Uterus (tissue), 4 donors: Measurements from ENCODE around the gene H6PD. TPM values are rescaled to one million over a fixed set of nuclear protein-coding genes. Genes with fewer than 3 reads are reported as not detected.

ENCODE experiments used
- DNase-seq, 2 donors: peaks; one replicate each; pipeline ENCODE4 v3.0.0-alpha.2; 2019 to 2020
- H3K27ac ChIP-seq, 2 donors: fragments of 200-600 bp; sonication (generic); 1 replicate in 1 of 2; 2 replicates in 1 of 2; pipeline ENCODE4 v1.5.1; 2016 to 2018
- H3K27me3 ChIP-seq, 2 donors: fragments of 200-600 bp; sonication (generic); one replicate each; pipeline ENCODE4 v1.5.1; 2018 to 2019; ENCODE audit warnings: control low read depth in 1 of 2
- H3K36me3 ChIP-seq, 2 donors: fragments of 200-600 bp; sonication (generic); one replicate each; pipeline ENCODE4 v1.5.1; 2019; ENCODE audit warnings: control low read depth in 1 of 2
- H3K4me1 ChIP-seq, 2 donors: fragments of 200-600 bp; sonication (generic); one replicate each; pipeline ENCODE4 v1.5.1; 2018 to 2019; ENCODE audit warnings: control low read depth in 1 of 2
- H3K4me3 ChIP-seq, 2 donors: fragments of 200-600 bp; sonication (generic); 1 replicate in 1 of 2; 2 replicates in 1 of 2; pipeline ENCODE4 v1.5.1; 2018 to 2019; ENCODE audit warnings: mild to moderate bottlenecking in 1 of 2
- H3K9me3 ChIP-seq, 2 donors: fragments of 200-600 bp; sonication (generic); one replicate each; pipeline ENCODE4 v1.5.1; 2019; ENCODE audit warnings: control low read depth in 1 of 2
- POLR2A ChIP-seq, 2 donors: fragments of 450-650 bp; IDR thresholded peaks; one replicate each; pipeline ENCODE4 v1.6.1; 2016; ENCODE audit warnings: antibody characterized with exemption in 2 of 2, mild to moderate bottlenecking in 1 of 2, moderate library complexity in 1 of 2
- intact Hi-C: fragments of 100-400 bp; cut with DNase I; formaldehyde crosslinking; loops from one replicate; pipeline ENCODE4 v1.15.1; 2023; ENCODE audit warnings: low total_unique reads
- total RNA-seq, 4 donors: library from RNA; depleted of rRNA in 3 of 4; stranded (reverse); fragments of >200 nt in 3 of 4; gene quantifications; one replicate each; pipeline versions ENCODE4 v1.1.0 to v1.2.4, GENCODE V29; 2014 to 2023
- TF ChIP-seq, protein P1 (sequence below), 4 experiments: fragments of 200-600 bp in 2 of 4; fragments of 450-650 bp in 2 of 4; sonication (generic) in 2 of 4; IDR thresholded peaks; one replicate each; pipeline ENCODE4 v1.5.1; 2016 to 2019; ENCODE audit warnings: antibody characterized with exemption in 4 of 4, mild to moderate bottlenecking in 2 of 4, moderate library complexity in 1 of 4
- donor health status: DM: yes; HTN: yes; CAD: no.

H6PD gene
- total RNA-seq, 4 donors from 2014 or later, result 28.4 to 107 (median 49.7) TPM

DNA sequence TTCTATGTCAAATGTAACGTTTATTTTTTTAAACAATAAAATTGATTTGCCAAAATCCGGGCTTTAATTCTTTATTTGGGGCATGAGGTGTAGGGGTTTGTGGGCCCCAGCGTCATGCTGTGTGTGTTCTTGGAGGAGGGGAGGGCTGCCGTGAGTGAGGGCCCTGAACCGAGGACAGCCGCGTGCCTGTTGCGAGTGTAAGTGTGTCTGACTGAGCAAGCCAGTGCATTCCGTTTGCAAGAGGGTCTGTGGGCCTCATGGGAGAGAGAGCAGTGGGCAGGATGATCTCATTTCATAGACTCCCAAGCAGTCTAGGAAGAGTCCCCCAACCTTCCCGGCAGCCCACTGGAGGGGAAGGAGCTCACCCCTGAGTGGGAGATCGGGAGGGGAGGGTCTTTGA is 36.7 kb downstream of the H6PD start:
- intact Hi-C loops, result no loop called here
- no peaks in the 10 kb centered on the region for H3K27me3 ChIP-seq
- no peak overlapping the region for H3K27ac ChIP-seq
- no peaks in the 10 kb centered on the region for H3K4me1 ChIP-seq
- no peak for DNase-seq
- no peak for TF ChIP-seq POLR2A (IDR thresholded peaks at IDR 0.05)
- TF ChIP-seq, protein P1, sequence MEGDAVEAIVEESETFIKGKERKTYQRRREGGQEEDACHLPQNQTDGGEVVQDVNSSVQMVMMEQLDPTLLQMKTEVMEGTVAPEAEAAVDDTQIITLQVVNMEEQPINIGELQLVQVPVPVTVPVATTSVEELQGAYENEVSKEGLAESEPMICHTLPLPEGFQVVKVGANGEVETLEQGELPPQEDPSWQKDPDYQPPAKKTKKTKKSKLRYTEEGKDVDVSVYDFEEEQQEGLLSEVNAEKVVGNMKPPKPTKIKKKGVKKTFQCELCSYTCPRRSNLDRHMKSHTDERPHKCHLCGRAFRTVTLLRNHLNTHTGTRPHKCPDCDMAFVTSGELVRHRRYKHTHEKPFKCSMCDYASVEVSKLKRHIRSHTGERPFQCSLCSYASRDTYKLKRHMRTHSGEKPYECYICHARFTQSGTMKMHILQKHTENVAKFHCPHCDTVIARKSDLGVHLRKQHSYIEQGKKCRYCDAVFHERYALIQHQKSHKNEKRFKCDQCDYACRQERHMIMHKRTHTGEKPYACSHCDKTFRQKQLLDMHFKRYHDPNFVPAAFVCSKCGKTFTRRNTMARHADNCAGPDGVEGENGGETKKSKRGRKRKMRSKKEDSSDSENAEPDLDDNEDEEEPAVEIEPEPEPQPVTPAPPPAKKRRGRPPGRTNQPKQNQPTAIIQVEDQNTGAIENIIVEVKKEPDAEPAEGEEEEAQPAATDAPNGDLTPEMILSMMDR (IDR thresholded peaks at IDR 0.05), result no peak
- H3K4me3 ChIP-seq, result no peak overlapping the region
- H3K36me3 ChIP-seq, result no peaks in the 10 kb centered on the region
- no peaks in the 10 kb centered on the region for H3K9me3 ChIP-seq

DNA sequence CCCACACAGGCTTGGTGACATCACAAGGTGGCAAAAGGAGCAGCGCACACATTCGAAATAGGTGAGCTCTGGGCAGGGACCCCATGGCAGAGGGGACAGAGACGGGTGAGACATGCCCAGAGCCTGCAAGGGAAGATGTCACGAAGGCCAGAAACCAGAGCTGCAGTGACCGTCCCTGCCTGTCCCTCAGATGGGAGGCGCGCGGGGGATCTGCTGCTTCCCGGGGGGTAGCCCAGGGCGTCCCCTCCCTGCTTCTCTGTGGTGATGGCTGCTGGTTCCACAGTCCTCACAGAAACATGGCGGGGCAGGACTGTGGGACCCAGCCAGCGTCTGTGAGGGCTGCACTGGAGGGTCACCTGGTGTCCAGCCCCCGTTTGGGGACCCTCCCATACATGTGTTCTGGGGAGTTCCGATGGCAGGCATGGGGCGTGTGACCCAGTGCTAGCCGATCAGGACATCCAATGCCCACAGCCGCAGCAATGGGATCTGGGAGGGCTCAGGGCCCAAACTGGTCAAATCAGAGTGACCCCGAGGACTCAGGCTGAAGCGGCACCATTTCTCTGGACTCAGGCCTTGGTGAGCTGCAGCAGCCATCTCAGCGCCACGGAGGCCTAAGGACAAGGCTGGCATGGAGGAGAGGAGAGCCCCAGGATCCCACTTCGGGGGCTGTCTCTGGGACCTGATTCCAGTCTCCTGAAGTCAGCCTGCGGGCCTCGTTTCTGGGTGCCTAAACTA is 37.5 kb downstream of the H6PD start:
- DNase-seq, result no peak
- Histone ChIP-seq H3K36me3 (no peaks in the 10 kb centered on the region), H3K27ac (no peak overlapping the region), H3K27me3 (no peaks in the 10 kb centered on the region), H3K4me3 (no peak overlapping the region), H3K9me3 (no peaks in the 10 kb centered on the region), H3K4me1 (no peaks in the 10 kb centered on the region)
- intact Hi-C loops, result no loop called here
- TF ChIP-seq, protein P1 (IDR thresholded peaks at IDR 0.05), result no peak
- no peak for TF ChIP-seq POLR2A (IDR thresholded peaks at IDR 0.05)

DNA sequence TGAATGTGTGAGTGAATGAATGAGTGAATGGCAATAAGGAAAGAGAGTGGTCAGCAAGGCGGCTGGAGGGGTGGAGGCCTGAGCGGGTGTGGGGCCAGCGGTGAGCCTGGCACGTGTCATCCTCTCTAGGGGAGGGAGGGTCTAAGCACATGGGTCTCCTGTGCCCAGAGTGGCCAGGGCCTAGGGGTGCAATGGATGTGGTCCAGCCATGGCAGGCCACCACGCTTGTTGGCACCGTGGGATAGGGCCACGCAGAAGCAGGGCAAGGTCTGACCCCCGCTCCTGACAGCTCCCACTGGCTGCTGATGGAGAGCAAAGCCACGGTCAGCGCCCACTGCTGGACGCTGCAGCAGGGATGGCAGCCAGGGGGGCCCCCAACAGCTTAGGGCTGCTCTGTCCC is 38.6 kb downstream of the H6PD start:
- Histone ChIP-seq H3K9me3 (no peaks in the 10 kb centered on the region), H3K4me1 (no peaks in the 10 kb centered on the region), H3K27ac (no peak overlapping the region), H3K36me3 (no peaks in the 10 kb centered on the region), H3K27me3 (no peaks in the 10 kb centered on the region), H3K4me3 (no peak overlapping the region)
- TF ChIP-seq, protein P1 (IDR thresholded peaks at IDR 0.05), result no peak
- no peak for TF ChIP-seq POLR2A (IDR thresholded peaks at IDR 0.05)
- intact Hi-C loops, result no loop called here
- DNase-seq, result no peak

DNA sequence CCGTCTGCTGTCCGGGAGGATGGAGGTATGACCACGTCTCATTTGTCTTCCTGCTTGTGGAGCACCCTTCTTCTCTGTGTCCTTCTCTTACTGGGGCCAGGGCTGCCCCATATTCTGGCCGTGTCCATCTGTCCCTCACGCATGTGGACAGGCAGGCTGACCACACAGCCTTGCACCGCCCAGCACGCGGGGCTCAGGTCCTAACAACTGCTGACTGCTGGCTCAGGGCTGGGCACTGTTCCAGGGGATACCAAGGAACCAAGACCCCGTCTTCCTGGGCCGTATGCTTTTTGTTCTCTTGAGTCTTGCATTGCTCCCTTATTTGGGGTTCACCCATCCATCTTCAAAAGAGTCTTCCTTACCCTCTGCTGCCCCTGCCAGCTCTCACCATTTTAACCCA is 40.6 kb downstream of the H6PD start:
- no peaks in the 10 kb centered on the region for H3K27me3 ChIP-seq
- TF ChIP-seq POLR2A (IDR thresholded peaks at IDR 0.05), result no peak
- TF ChIP-seq, protein P1 (IDR thresholded peaks at IDR 0.05), result no peak
- no peaks in the 10 kb centered on the region for H3K9me3 ChIP-seq
- H3K4me3 ChIP-seq, result no peak overlapping the region
- intact Hi-C loops, result no loop called here
- no peaks in the 10 kb centered on the region for H3K4me1 ChIP-seq
- no peak overlapping the region for H3K27ac ChIP-seq
- DNase-seq, result no peak
- H3K36me3 ChIP-seq, result no peaks in the 10 kb centered on the region

DNA sequence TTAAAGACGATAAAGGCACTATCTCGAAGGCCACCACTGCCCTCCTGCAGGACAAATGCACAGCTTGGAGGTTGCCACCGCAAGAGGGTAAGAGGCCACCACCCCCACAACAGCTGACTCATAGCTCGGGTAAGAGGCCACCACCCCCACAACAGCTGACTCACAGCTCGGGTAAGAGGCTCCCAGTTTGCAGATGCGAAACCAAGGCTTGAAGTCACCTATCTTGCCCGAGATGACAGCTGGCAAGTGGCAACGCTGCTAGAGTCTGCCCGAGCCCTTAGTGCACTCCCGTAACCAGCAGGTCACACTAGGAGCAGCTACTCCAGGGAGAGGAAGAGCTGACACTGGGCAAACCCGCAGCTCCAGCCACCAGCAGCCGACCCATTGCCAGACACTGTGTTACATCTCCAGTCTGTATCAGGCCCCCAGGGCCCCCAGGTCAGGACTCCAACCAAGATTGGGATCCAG is 41.0 kb downstream of the H6PD start:
- DNase-seq, result no peak
- Histone ChIP-seq H3K9me3 (no peaks in the 10 kb centered on the region), H3K4me3 (no peak overlapping the region), H3K27ac (no peak overlapping the region), H3K36me3 (no peaks in the 10 kb centered on the region), H3K27me3 (no peaks in the 10 kb centered on the region), H3K4me1 (no peaks in the 10 kb centered on the region)
- intact Hi-C loops, result no loop called here
- TF ChIP-seq, protein P1 (IDR thresholded peaks at IDR 0.05), result no peak
- no peak for TF ChIP-seq POLR2A (IDR thresholded peaks at IDR 0.05)
